ENCODE results near the gene ADPRHL1. TPM values are rescaled to one million over a fixed set of nuclear protein-coding genes. Genes with fewer than 3 reads are reported as not detected.

Gene ADPRHL1
- total and polyA plus RNA-seq, 2 donors (not counting 1 experiment from before 2014, with no cell fraction given) = 0.59 to 1.5 TPM

DNA sequence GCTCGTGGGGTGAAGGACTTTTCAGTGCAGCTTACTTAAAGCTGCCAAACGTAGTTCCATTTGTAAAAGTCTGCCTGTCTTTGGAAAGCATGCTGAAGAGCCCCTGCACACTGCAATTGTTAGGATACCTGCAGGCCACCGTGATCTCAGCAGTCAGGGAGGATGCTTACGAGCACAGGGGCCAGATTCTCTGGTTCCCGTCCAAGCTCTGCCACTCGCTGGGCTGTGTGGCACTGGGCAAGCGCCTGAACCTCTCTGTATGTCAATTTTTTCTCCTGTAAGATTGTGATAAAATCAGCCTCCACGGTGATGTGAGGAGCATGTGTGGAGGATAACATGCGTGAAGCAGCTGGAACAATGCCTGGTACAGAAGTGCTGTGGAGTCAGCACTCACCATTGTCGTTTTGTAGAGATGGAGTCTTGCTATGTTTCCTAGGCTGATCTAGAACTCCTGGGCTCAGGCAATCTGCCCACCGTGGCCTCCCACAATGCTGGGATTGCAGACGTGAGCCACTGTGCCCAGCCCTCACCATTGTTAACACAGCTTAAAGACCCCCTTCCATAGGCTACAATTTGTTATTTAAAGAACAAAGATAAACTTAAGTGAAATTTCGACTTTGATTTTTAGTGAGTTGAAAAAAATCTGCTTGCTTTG, 3.5 kb downstream of the ADPRHL1 start:
- TF ChIP-seq, protein P1, sequence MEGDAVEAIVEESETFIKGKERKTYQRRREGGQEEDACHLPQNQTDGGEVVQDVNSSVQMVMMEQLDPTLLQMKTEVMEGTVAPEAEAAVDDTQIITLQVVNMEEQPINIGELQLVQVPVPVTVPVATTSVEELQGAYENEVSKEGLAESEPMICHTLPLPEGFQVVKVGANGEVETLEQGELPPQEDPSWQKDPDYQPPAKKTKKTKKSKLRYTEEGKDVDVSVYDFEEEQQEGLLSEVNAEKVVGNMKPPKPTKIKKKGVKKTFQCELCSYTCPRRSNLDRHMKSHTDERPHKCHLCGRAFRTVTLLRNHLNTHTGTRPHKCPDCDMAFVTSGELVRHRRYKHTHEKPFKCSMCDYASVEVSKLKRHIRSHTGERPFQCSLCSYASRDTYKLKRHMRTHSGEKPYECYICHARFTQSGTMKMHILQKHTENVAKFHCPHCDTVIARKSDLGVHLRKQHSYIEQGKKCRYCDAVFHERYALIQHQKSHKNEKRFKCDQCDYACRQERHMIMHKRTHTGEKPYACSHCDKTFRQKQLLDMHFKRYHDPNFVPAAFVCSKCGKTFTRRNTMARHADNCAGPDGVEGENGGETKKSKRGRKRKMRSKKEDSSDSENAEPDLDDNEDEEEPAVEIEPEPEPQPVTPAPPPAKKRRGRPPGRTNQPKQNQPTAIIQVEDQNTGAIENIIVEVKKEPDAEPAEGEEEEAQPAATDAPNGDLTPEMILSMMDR (conservative IDR thresholded peaks at IDR 0.05 in 1 of 2, IDR thresholded peaks at IDR 0.05 in 1 of 2; ENCODE audit: low read depth in 1 of 2, low read length in 2 of 2) = no peak
- TF ChIP-seq EZH2 (IDR thresholded peaks at IDR 0.05; ENCODE audit: low read length, missing control alignments) = no peak
- Histone ChIP-seq H4K20me1 (ENCODE audit: control insufficient read depth, extremely low read depth, insufficient read depth, low read length) (no peaks in the 10 kb centered on the region), H3K27ac (ENCODE audit: insufficient read depth, low read length) (no peak overlapping the region), H3K4me2 (ENCODE audit: extremely low read depth, insufficient read depth, low read length) (no peak overlapping the region), H3K9ac (ENCODE audit: insufficient read depth, low read length) (no peak overlapping the region), H3K4me3 (replicated peaks in 1 of 4; ENCODE audit: control extremely low read depth in 1 of 4, insufficient read depth in 1 of 4, low read depth in 3 of 4, low read length in 4 of 4) (peak overlapping the region in 1 of 4 experiments; percentile 7), H3K79me2 (ENCODE audit: control insufficient read depth, insufficient read depth, low read length) (no peaks in the 10 kb centered on the region), H3K36me3 (ENCODE audit: control insufficient read depth, insufficient read depth, low read length) (peaks cover 5% of the 10 kb centered on the region), H3K4me1 (ENCODE audit: control insufficient read depth, extremely low read depth, insufficient read depth, low read length) (no peaks in the 10 kb centered on the region), H2AFZ (ENCODE audit: low read length) (no peak overlapping the region), H3K9me3 (ENCODE audit: control insufficient read depth, insufficient read depth, low read depth, low read length) (no peaks in the 10 kb centered on the region), H3K27me3 (ENCODE audit: control insufficient read depth, insufficient read depth, low read length) (no peaks in the 10 kb centered on the region)
- no peak for DNase-seq (ENCODE audit: low read depth in 2 of 2)

DNA sequence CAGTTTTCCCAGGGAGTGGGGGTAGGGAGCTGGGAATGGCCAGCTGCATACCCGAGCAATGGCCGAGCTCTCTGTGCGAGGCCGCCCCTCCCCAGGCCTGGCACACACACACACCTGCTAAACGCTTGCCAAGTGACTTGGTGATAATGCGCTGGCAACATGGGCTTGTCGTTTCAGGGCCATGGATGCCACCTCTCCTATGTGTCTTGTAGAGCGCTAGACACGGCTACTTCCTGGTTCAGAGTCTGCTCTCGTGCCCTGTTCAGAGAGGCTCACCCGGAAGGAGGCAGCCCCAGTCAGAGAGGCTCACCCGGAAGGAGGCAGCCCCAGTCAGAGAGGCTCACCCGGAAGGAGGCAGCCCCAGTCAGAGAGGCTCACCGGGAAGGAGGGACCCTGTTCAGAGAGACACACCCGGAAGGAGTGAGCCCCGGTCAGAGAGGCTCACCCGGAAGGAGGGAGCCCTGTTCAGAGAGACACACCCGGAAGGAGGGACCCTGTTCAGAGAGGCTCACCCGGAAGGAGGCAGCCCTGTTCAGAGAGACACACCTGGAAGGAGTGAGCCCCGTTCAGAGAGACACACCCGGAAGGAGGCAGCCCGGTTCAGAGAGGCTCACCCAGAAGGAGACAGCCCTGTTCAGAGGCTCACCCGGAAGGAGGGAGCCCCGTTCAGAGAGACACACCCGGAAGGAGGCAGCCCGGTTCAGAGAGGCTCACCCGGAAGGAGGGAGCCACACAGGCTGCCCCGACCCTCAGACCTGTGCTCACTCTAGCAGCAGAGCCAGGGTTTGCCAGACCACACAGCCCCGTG, 4.2 kb downstream of the ADPRHL1 start:
- Histone ChIP-seq H3K9me3 (ENCODE audit: control insufficient read depth, insufficient read depth, low read depth, low read length) (no peaks in the 10 kb centered on the region), H3K4me3 (replicated peaks in 1 of 4; ENCODE audit: control extremely low read depth in 1 of 4, insufficient read depth in 1 of 4, low read depth in 3 of 4, low read length in 4 of 4) (peak overlapping the region in 1 of 4 experiments; percentile 7), H2AFZ (ENCODE audit: low read length) (no peak overlapping the region), H4K20me1 (ENCODE audit: control insufficient read depth, extremely low read depth, insufficient read depth, low read length) (no peaks in the 10 kb centered on the region), H3K36me3 (ENCODE audit: control insufficient read depth, insufficient read depth, low read length) (peaks cover 2% of the 10 kb centered on the region), H3K4me1 (ENCODE audit: control insufficient read depth, extremely low read depth, insufficient read depth, low read length) (no peaks in the 10 kb centered on the region), H3K4me2 (ENCODE audit: extremely low read depth, insufficient read depth, low read length) (no peak overlapping the region), H3K27me3 (ENCODE audit: control insufficient read depth, insufficient read depth, low read length) (no peaks in the 10 kb centered on the region), H3K9ac (ENCODE audit: insufficient read depth, low read length) (no peak overlapping the region), H3K79me2 (ENCODE audit: control insufficient read depth, insufficient read depth, low read length) (no peaks in the 10 kb centered on the region), H3K27ac (ENCODE audit: insufficient read depth, low read length) (no peak overlapping the region)
- TF ChIP-seq, protein P1 (conservative IDR thresholded peaks at IDR 0.05 in 1 of 2, IDR thresholded peaks at IDR 0.05 in 1 of 2; ENCODE audit: low read depth in 1 of 2, low read length in 2 of 2) = no peak
- TF ChIP-seq EZH2 (IDR thresholded peaks at IDR 0.05; ENCODE audit: low read length, missing control alignments) = no peak
- no peak for DNase-seq (ENCODE audit: low read depth in 2 of 2)

DNA sequence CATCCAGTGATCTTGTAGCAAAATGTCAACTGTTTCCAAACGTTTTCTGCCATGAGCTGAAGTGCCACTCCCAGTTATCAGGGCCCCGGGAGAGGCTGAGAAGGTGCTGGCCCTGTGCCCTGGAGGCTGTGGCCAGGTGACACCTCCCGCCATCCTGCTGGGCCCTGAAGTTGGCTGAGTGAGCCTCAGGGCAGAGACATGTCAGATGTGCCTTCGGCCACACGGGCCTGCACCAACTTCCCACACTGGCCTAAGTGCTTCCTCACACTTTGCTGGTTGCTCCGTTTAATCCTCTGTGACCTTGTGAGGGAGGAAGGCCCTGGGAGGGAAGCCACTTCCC, 4.8 kb downstream of the ADPRHL1 start:
- Histone ChIP-seq H3K27ac (ENCODE audit: insufficient read depth, low read length) (no peak overlapping the region), H3K4me2 (ENCODE audit: extremely low read depth, insufficient read depth, low read length) (no peak overlapping the region), H3K79me2 (ENCODE audit: control insufficient read depth, insufficient read depth, low read length) (no peaks in the 10 kb centered on the region), H3K9ac (ENCODE audit: insufficient read depth, low read length) (no peak overlapping the region), H3K4me3 (replicated peaks in 1 of 4; ENCODE audit: control extremely low read depth in 1 of 4, insufficient read depth in 1 of 4, low read depth in 3 of 4, low read length in 4 of 4) (no peak overlapping the region), H4K20me1 (ENCODE audit: control insufficient read depth, extremely low read depth, insufficient read depth, low read length) (no peaks in the 10 kb centered on the region), H2AFZ (ENCODE audit: low read length) (no peak overlapping the region), H3K4me1 (ENCODE audit: control insufficient read depth, extremely low read depth, insufficient read depth, low read length) (no peaks in the 10 kb centered on the region), H3K36me3 (ENCODE audit: control insufficient read depth, insufficient read depth, low read length) (peaks cover 2% of the 10 kb centered on the region), H3K9me3 (ENCODE audit: control insufficient read depth, insufficient read depth, low read depth, low read length) (no peaks in the 10 kb centered on the region), H3K27me3 (ENCODE audit: control insufficient read depth, insufficient read depth, low read length) (no peaks in the 10 kb centered on the region)
- DNase-seq (ENCODE audit: low read depth in 2 of 2) = no peak
- TF ChIP-seq, protein P1 (conservative IDR thresholded peaks at IDR 0.05 in 1 of 2, IDR thresholded peaks at IDR 0.05 in 1 of 2; ENCODE audit: low read depth in 1 of 2, low read length in 2 of 2) = no peak
- no peak for TF ChIP-seq EZH2 (IDR thresholded peaks at IDR 0.05; ENCODE audit: low read length, missing control alignments)

All from fibroblast of lung (primary cell).